Smooth muscle cell (in vitro differentiated cells): ENCODE results near the gene ACTN3. TPM values are rescaled to one million over a fixed set of nuclear protein-coding genes. Genes with fewer than 3 reads are reported as not detected.

Source experiments
- DNase-seq: peaks from one replicate; lab custom pipeline; 2025; ENCODE audit not compliant: unreplicated experiment; lab: John Stamatoyannopoulos, UW
- H2AFZ ChIP-seq: fragments of 200-600 bp; sonication (generic); 2 replicates; pipeline ENCODE4 v1.6.0; 2016; ENCODE audit warnings: antibody characterized with exemption, low read depth, mild to moderate bottlenecking
- H3F3A ChIP-seq: fragments of 200-600 bp; sonication (generic); 2 replicates; pipeline ENCODE4 v1.6.0; 2017; ENCODE audit warnings: antibody characterized with exemption, low read depth
- H3K27ac ChIP-seq: fragments of 200-600 bp; sonication (generic); 2 replicates; pipeline ENCODE4 v1.5.1; 2016; ENCODE audit warnings: low read depth, mild to moderate bottlenecking
- H3K27me3 ChIP-seq: fragments of 200-600 bp; sonication (generic); 2 replicates; pipeline ENCODE4 v1.6.1; 2016; ENCODE audit warnings: low read depth, mild to moderate bottlenecking
- H3K36me3 ChIP-seq: fragments of 200-600 bp; sonication (generic); 2 replicates; pipeline ENCODE4 v1.5.1; 2016; ENCODE audit warnings: low read depth
- H3K4me1 ChIP-seq: fragments of 200-600 bp; sonication (generic); 2 replicates; pipeline ENCODE4 v1.5.1; 2016; ENCODE audit warnings: low read depth
- H3K4me2 ChIP-seq: fragments of 200-600 bp; sonication (generic); 2 replicates; pipeline ENCODE4 v1.6.0; 2016; ENCODE audit warnings: mild to moderate bottlenecking
- H3K4me3 ChIP-seq: fragments of 200-600 bp; sonication (generic); 2 replicates; pipeline ENCODE4 v1.5.1; 2016; ENCODE audit warnings: mild to moderate bottlenecking
- H3K79me2 ChIP-seq: fragments of 200-600 bp; sonication (generic); 2 replicates; pipeline ENCODE4 v1.6.0; 2016; ENCODE audit warnings: low read depth, mild to moderate bottlenecking
- H3K9ac ChIP-seq: fragments of 200-600 bp; sonication (generic); 2 replicates; pipeline ENCODE4 v1.6.0; 2016; ENCODE audit warnings: low read depth
- H3K9me3 ChIP-seq: fragments of 200-600 bp; sonication (generic); replicated peaks from 2 replicates; pipeline ENCODE4 v1.5.1; 2016; ENCODE audit warnings: low read depth
- H4K20me1 ChIP-seq: fragments of 200-600 bp; sonication (generic); 2 replicates; pipeline ENCODE4 v1.6.0; 2016; ENCODE audit warnings: low read depth
- WGBS: methylation state at CpG from one replicate; pipeline ENCODE4 v1.1.7; 2016; ENCODE audit warnings: low lambda C conversion rate; 5-methylcytosine and 5-hydroxymethylcytosine counted together
- polyA plus RNA-seq: library from polyadenylated mRNA; unstranded; fragments of >200 nt; fragmentation: Nextera tagmentation; extraction: Ambion mirVana; gene quantifications from 2 replicates; pipeline ENCODE4 v1.2.1, GENCODE V29; 2016
- total RNA-seq: library from RNA; depleted of rRNA; stranded (reverse); fragments of >200 nt; gene quantifications from 2 replicates; pipeline ENCODE4 v1.2.3, GENCODE V29; 2014
- TF ChIP-seq, protein P1 (sequence below): fragments of 200-600 bp; sonication (generic); IDR thresholded peaks from 2 replicates; pipeline ENCODE4 v1.5.1; 2017; ENCODE audit warnings: borderline replicate concordance, mild to moderate bottlenecking, antibody characterized with exemption; ENCODE audit not compliant: insufficient read depth, poor library complexity, severe bottlenecking

ACTN3 gene
- total and polyA plus RNA-seq, 2 experiments from 2014 or later: 1.4 TPM; not detected in 1

- no peak overlapping the region for H2AFZ ChIP-seq
- peak overlapping the region; percentile 15 for H3K4me3 ChIP-seq
- H3K9me3 ChIP-seq: no peaks in the 10 kb centered on the region
- no peaks in the 10 kb centered on the region for H3K27me3 ChIP-seq
- H3K4me2 ChIP-seq: peak overlapping the region; percentile 94
- peak overlapping the region; percentile 81 for H3K27ac ChIP-seq
- no peaks in the 10 kb centered on the region for H3K36me3 ChIP-seq
- peak overlapping the region; percentile 20 for H3K9ac ChIP-seq
- WGBS: 28% methylated on average over 5 of the region's 5 CpGs
- peaks cover 11% of the 10 kb centered on the region for H3K4me1 ChIP-seq
- no peak for DNase-seq
- H3K79me2 ChIP-seq: peaks cover 33% of the 10 kb centered on the region
- TF ChIP-seq, protein P1, sequence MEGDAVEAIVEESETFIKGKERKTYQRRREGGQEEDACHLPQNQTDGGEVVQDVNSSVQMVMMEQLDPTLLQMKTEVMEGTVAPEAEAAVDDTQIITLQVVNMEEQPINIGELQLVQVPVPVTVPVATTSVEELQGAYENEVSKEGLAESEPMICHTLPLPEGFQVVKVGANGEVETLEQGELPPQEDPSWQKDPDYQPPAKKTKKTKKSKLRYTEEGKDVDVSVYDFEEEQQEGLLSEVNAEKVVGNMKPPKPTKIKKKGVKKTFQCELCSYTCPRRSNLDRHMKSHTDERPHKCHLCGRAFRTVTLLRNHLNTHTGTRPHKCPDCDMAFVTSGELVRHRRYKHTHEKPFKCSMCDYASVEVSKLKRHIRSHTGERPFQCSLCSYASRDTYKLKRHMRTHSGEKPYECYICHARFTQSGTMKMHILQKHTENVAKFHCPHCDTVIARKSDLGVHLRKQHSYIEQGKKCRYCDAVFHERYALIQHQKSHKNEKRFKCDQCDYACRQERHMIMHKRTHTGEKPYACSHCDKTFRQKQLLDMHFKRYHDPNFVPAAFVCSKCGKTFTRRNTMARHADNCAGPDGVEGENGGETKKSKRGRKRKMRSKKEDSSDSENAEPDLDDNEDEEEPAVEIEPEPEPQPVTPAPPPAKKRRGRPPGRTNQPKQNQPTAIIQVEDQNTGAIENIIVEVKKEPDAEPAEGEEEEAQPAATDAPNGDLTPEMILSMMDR: no peak
- H3F3A ChIP-seq: peaks cover 4% of the 10 kb centered on the region
- H4K20me1 ChIP-seq: peaks cover 4% of the 10 kb centered on the region
These were observed 48.7 kb downstream of the ACTN3 start for GRCh38 chr11:66595245-66595904.

DNA sequence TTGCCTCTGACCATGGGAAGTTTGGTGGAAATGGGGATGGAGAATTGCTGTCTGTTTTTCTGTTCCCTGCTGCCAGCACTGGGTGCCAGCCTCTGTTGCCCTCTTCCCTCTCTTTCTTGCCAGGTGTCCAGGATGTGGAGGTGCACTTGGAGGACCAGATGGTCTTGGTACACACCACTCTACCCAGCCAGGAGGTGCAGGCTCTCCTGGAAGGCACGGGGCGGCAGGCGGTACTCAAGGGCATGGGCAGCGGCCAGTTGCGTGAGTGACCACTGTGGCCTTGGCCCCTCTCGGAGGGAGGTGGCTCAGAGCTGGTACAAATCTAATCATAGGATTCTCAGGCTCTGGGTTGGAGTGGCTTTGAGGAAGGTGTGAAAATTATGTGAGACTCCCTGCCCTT is 52.3 kb downstream of the ACTN3 start:
- TF ChIP-seq, protein P1: no peak
- peaks cover 6% of the 10 kb centered on the region for H3K4me1 ChIP-seq
- WGBS: 99% methylated on average over 6 of the region's 6 CpGs

DNA sequence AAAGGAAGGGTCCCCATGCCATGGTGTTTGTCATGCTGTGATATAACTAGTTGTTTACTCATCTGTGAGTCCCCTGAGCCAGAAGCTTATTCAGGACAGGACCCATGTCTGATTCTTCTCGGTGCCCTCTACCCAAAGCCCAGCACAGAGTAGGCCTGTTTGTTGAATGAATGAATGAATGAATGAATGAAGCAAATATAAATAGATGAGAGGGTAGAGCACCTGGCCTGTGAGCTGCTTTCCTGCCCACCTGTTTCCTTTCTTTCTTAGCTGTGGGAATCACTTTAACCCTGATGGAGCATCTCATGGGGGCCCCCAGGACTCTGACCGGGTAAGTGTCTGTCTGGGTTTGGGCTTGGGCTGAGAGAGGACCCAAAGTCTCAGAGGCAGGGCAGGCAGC is 53.5 kb downstream of the ACTN3 start:
- 98% methylated on average over 2 of the region's 2 CpGs for WGBS
- no peaks in the 10 kb centered on the region for H3F3A ChIP-seq
- H3K9me3 ChIP-seq: no peaks in the 10 kb centered on the region
- no peak overlapping the region for H3K4me2 ChIP-seq
- no peak for DNase-seq
- TF ChIP-seq, protein P1: no peak
- no peak overlapping the region for H3K4me3 ChIP-seq
- no peaks in the 10 kb centered on the region for H3K4me1 ChIP-seq
- no peak overlapping the region for H3K27ac ChIP-seq
- H4K20me1 ChIP-seq: peaks cover 9% of the 10 kb centered on the region
- H3K9ac ChIP-seq: no peak overlapping the region
- H2AFZ ChIP-seq: no peak overlapping the region
- H3K27me3 ChIP-seq: no peaks in the 10 kb centered on the region
- H3K36me3 ChIP-seq: no peaks in the 10 kb centered on the region
- peaks cover 18% of the 10 kb centered on the region for H3K79me2 ChIP-seq

More for the DNA sequence above, 52.3 kb downstream of the ACTN3 start:
- H3K9me3 ChIP-seq: no peaks in the 10 kb centered on the region
- H3K36me3 ChIP-seq: no peaks in the 10 kb centered on the region
- no peak overlapping the region for H3K9ac ChIP-seq
- no peaks in the 10 kb centered on the region for H3K27me3 ChIP-seq
- H2AFZ ChIP-seq: no peak overlapping the region
- H3K27ac ChIP-seq: no peak overlapping the region
- peaks cover 9% of the 10 kb centered on the region for H4K20me1 ChIP-seq
- no peak overlapping the region for H3K4me3 ChIP-seq
- peaks cover 4% of the 10 kb centered on the region for H3F3A ChIP-seq
- no peak overlapping the region for H3K4me2 ChIP-seq
- DNase-seq: no peak
- peaks cover 23% of the 10 kb centered on the region for H3K79me2 ChIP-seq
